SK-N-SH treated with all-trans-retinoic acid at 6 μM for 48 hours (cell line): ENCODE data around the gene ZNF205.

ENCODE experiments used
- ATAC-seq: fragments of 200-7000 bp; cut with Tn5 transposase; 3 replicates; pipeline ENCODE4 v1.9.1; 2020; ENCODE audit warnings: mild to moderate bottlenecking, moderate library complexity
- ARNTL ChIP-seq: fragments of 450-650 bp; formaldehyde crosslinking; IDR thresholded peaks from 2 replicates; pipeline ENCODE4 v1.5.0; 2020; ENCODE audit warnings: low read depth, mild to moderate bottlenecking, moderate library complexity, borderline replicate concordance
- BACH2 ChIP-seq: fragments of 250-450 bp; sonication (Bioruptor Pico); IDR thresholded peaks from 2 replicates; pipeline ENCODE4 v1.9.0; 2021; ENCODE audit warnings: mild to moderate bottlenecking, borderline replicate concordance
- CSDC2 ChIP-seq: fragments of 250-450 bp; sonication (Bioruptor Pico); IDR thresholded peaks from 2 replicates; pipeline ENCODE4 v1.5.0; 2020; ENCODE audit warnings: mild to moderate bottlenecking, moderate library complexity
- ESRRG ChIP-seq: fragments of 250-450 bp; sonication (Bioruptor Pico); IDR thresholded peaks from 2 replicates; pipeline ENCODE4 v1.6.1; 2021; ENCODE audit warnings: mild to moderate bottlenecking
- GLIS3 ChIP-seq: fragments of 250-450 bp; sonication (Bioruptor Pico); IDR thresholded peaks from 2 replicates; pipeline ENCODE4 v1.5.0; 2020; ENCODE audit warnings: mild to moderate bottlenecking, moderate library complexity
- ISL1 ChIP-seq: fragments of 250-450 bp; sonication (Bioruptor Pico); IDR thresholded peaks from 2 replicates; pipeline ENCODE4 v2.1.2; 2022; ENCODE audit warnings: mild to moderate bottlenecking, moderate library complexity
- OSR1 ChIP-seq: fragments of 250-450 bp; sonication (Bioruptor Pico); IDR thresholded peaks from 2 replicates; pipeline ENCODE4 v1.8.0; 2022; ENCODE audit warnings: moderate library complexity, mild to moderate bottlenecking, inconsistent platforms
- PPARA ChIP-seq: fragments of 250-450 bp; sonication (Bioruptor Pico); IDR thresholded peaks from 2 replicates; pipeline ENCODE4 v1.5.0; 2020; ENCODE audit warnings: mild to moderate bottlenecking, borderline replicate concordance
- SNAI2 ChIP-seq: fragments of 250-450 bp; sonication (Bioruptor Pico); IDR thresholded peaks from 2 replicates; pipeline ENCODE4 v1.5.0; 2020; ENCODE audit warnings: mild to moderate bottlenecking, moderate library complexity
- TCF4 ChIP-seq: fragments of 250-450 bp; sonication (Bioruptor Pico); IDR thresholded peaks from 2 replicates; pipeline ENCODE4 v1.8.0; 2021; ENCODE audit warnings: mild to moderate bottlenecking, moderate library complexity, borderline replicate concordance
- TOX ChIP-seq: fragments of 250-450 bp; sonication (Bioruptor Pico); IDR thresholded peaks from 2 replicates; pipeline ENCODE4 v1.8.0; 2021; ENCODE audit warnings: mild to moderate bottlenecking, moderate library complexity, borderline replicate concordance
- ZC3H10 ChIP-seq: fragments of 250-450 bp; sonication (Bioruptor Pico); IDR thresholded peaks from 2 replicates; pipeline ENCODE4 v1.5.1; 2021; ENCODE audit warnings: mild to moderate bottlenecking, moderate library complexity
- ZFP3 ChIP-seq: fragments of 250-450 bp; sonication (Bioruptor Pico); IDR thresholded peaks from 2 replicates; pipeline ENCODE4 v1.5.0; 2020; ENCODE audit warnings: mild to moderate bottlenecking, moderate library complexity
- ZFP30 ChIP-seq: fragments of 450-650 bp; formaldehyde crosslinking; IDR thresholded peaks from 2 replicates; pipeline ENCODE4 v1.5.0; 2022; ENCODE audit warnings: mild to moderate bottlenecking, moderate library complexity
- ZNF565 ChIP-seq: fragments of 450-650 bp; formaldehyde crosslinking; conservative IDR thresholded peaks from 2 replicates; pipeline ENCODE4 v1.5.0; 2020; ENCODE audit warnings: low read depth, mild to moderate bottlenecking, moderate library complexity
- ZNF70 ChIP-seq: fragments of 450-650 bp; formaldehyde crosslinking; IDR thresholded peaks from 2 replicates; pipeline ENCODE4 v1.5.0; 2020; ENCODE audit warnings: mild to moderate bottlenecking, moderate library complexity
- ZNF8 ChIP-seq: fragments of 450-650 bp; formaldehyde crosslinking; IDR thresholded peaks from 2 replicates; pipeline ENCODE4 v1.5.0; 2020; ENCODE audit warnings: mild to moderate bottlenecking, moderate library complexity
- TF ChIP-seq, protein P1 (sequence below): fragments of 250-450 bp; sonication (Bioruptor Pico); IDR thresholded peaks from 2 replicates; pipeline ENCODE4 v1.8.0; 2020; ENCODE audit warnings: mild to moderate bottlenecking, moderate library complexity, borderline replicate concordance
- TF ChIP-seq, protein P2 (sequence below): fragments of 250-450 bp; sonication (Bioruptor Pico); IDR thresholded peaks from 2 replicates; pipeline ENCODE4 v1.5.0; 2020; ENCODE audit warnings: mild to moderate bottlenecking, moderate library complexity

Gene ZNF205

DNA sequence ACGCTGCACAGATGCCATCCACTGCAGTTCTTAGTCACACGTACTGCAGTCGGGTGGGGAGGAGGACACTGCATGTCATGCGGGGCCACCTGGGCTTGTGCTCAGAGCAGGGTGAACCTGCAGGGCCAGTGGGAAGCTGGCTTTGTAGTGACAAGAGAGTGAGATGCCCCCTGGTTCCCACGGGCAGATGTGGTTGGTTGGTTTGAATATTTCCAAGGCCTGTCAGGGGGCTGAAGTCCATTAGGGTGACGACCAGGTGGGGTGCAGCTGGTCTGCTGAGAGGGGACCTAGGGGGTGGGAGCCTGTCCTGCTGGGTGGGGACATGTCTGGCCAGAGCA is 36.8 kb downstream of the ZNF205 start:
- TF ChIP-seq ARNTL (CRISPR knock-in tag) (no peak), SNAI2 (CRISPR knock-in tag) (no peak), BACH2 (CRISPR knock-in tag) (no peak), PPARA (CRISPR knock-in tag) (no peak), ZFP3 (CRISPR knock-in tag) (no peak), CSDC2 (CRISPR knock-in tag) (no peak), ISL1 (CRISPR knock-in tag) (no peak), ZNF565 (no peak), ZNF70 (CRISPR knock-in tag) (no peak), GLIS3 (CRISPR knock-in tag) (no peak), ESRRG (CRISPR knock-in tag) (no peak), ZC3H10 (no peak), ZNF8 (CRISPR knock-in tag) (no peak)
- TF ChIP-seq, protein P1, sequence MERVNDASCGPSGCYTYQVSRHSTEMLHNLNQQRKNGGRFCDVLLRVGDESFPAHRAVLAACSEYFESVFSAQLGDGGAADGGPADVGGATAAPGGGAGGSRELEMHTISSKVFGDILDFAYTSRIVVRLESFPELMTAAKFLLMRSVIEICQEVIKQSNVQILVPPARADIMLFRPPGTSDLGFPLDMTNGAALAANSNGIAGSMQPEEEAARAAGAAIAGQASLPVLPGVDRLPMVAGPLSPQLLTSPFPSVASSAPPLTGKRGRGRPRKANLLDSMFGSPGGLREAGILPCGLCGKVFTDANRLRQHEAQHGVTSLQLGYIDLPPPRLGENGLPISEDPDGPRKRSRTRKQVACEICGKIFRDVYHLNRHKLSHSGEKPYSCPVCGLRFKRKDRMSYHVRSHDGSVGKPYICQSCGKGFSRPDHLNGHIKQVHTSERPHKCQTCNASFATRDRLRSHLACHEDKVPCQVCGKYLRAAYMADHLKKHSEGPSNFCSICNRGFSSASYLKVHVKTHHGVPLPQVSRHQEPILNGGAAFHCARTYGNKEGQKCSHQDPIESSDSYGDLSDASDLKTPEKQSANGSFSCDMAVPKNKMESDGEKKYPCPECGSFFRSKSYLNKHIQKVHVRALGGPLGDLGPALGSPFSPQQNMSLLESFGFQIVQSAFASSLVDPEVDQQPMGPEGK (CRISPR knock-in tag), result no peak
- TF ChIP-seq, all 23 proteins: peak for 0
- no peak for ATAC-seq

DNA sequence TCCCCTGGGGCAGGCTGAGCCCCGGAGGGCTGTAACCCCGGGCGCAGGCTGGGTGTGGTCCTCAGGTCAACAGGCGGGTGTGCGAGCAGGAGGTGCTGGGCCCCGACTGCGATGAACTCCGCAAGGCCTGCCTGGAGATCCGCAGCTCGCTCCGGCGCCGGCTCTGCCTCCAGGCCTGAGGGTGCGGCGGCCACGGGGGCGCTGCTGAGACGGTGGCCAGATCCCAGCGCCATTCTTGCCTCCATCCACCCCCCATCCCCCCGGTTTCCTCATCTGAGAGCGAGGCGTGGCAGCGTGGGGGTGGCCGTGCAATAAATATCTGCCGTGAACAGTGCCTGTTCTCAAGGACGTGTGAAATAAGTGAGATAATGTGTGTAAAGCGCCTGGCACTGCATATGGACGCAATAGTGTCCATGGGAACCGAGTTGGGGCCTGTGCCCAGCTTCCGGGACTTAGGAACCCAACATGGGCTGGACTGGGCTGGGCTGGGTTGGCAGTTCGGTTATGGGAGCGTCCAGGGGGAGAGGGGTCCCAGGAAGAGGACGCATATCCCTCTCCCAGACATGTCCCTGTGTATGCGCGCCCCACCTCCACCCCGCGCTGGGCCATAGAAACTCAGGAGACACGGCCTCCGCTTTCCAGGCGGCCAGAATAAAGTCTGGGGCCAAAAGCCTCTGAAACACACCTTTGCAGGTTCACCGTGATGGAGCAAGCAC is 37.4 kb downstream of the ZNF205 start:
- peak; percentile 55 for ATAC-seq
- TF ChIP-seq TCF4 (CRISPR knock-in tag) (no peak), ISL1 (CRISPR knock-in tag) (no peak), ZFP3 (CRISPR knock-in tag) (no peak)
- TF ChIP-seq, protein P2, sequence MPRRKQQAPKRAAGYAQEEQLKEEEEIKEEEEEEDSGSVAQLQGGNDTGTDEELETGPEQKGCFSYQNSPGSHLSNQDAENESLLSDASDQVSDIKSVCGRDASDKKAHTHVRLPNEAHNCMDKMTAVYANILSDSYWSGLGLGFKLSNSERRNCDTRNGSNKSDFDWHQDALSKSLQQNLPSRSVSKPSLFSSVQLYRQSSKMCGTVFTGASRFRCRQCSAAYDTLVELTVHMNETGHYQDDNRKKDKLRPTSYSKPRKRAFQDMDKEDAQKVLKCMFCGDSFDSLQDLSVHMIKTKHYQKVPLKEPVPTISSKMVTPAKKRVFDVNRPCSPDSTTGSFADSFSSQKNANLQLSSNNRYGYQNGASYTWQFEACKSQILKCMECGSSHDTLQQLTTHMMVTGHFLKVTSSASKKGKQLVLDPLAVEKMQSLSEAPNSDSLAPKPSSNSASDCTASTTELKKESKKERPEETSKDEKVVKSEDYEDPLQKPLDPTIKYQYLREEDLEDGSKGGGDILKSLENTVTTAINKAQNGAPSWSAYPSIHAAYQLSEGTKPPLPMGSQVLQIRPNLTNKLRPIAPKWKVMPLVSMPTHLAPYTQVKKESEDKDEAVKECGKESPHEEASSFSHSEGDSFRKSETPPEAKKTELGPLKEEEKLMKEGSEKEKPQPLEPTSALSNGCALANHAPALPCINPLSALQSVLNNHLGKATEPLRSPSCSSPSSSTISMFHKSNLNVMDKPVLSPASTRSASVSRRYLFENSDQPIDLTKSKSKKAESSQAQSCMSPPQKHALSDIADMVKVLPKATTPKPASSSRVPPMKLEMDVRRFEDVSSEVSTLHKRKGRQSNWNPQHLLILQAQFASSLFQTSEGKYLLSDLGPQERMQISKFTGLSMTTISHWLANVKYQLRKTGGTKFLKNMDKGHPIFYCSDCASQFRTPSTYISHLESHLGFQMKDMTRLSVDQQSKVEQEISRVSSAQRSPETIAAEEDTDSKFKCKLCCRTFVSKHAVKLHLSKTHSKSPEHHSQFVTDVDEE, result 0 out of 2 replicates have a peak, but pooled peaks have one; percentile 21

DNA sequence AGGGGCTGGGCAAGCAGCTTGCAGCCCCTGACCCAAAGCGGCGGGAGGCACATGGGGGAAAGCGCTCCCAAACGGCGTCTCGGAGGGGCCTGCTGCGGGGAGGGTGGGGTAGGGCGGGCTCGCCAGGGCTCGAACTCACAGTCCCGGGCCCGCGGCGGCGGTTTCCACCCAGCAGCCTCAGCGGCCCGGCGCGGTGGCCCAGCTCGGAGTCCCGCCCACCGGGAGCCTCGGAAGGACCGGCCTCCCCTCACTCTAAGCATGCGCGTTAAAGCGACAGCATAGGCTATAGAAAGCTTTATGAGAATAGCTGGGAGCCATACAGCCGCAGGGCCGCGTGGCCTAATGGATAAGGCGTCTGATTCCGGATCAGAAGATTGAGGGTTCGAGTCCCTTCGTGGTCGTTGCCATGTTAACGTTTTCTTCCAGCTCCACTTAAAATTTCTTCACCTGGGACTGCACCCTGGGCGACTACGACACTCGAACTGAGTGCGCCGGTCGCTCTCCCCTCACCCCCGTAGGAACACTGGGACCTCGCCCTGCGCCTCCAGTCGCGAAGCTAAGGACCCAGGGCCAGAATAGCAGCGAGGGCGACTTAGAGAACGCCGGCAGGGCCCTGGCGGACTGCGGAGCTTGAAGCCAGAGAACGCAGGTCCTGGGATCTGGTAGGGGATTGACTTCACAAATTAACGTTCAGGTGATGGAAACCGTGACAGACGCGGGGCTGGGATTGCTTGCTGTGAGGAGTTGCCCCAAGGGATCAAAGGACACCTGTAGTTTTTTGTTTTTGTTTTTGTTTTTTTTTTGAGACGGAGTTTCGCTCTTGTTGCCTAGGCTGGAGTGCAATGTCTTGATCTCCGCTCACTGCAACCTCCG is 38.2 kb downstream of the ZNF205 start:
- TF ChIP-seq ZFP30 (CRISPR knock-in tag) (no peak), ZNF8 (CRISPR knock-in tag) (no peak), BACH2 (CRISPR knock-in tag) (no peak), TOX (CRISPR knock-in tag) (no peak), GLIS3 (CRISPR knock-in tag) (no peak), ZFP3 (CRISPR knock-in tag) (no peak), OSR1 (CRISPR knock-in tag) (no peak), ARNTL (CRISPR knock-in tag) (no peak), CSDC2 (CRISPR knock-in tag) (no peak), TCF4 (CRISPR knock-in tag) (no peak), SNAI2 (CRISPR knock-in tag) (no peak), ZC3H10 (no peak)
- TF ChIP-seq, protein P1 (CRISPR knock-in tag), result no peak
- TF ChIP-seq, protein P2, result no peak
- TF ChIP-seq, all 23 proteins: peak for 0

More for the DNA sequence above, 38.2 kb downstream of the ZNF205 start:
- ATAC-seq, result peak; percentile 83
